Esophagus muscularis mucosa (tissue), 4 donors: Measurements from ENCODE around the gene PIF1. TPM values are rescaled to one million over a fixed set of nuclear protein-coding genes. Genes with fewer than 3 reads are reported as not detected.

Experiments
- DNase-seq: peaks from one replicate; pipeline ENCODE4 v3.0.0-alpha.2; 2017; ENCODE audit errors: extremely low spot score
- H3K27ac ChIP-seq, 4 donors: fragments of 200-600 bp; sonication (generic); replicated peaks in 1 of 4; 1 replicate in 3 of 4; 2 replicates in 1 of 4; pipeline ENCODE4 v1.5.1; 2016 to 2019; ENCODE audit warnings: mild to moderate bottlenecking in 1 of 4
- H3K27me3 ChIP-seq, 4 donors: fragments of 200-600 bp; sonication (generic); one replicate each; pipeline versions ENCODE4 v1.5.1 to v1.6.0; 2016 to 2019
- H3K36me3 ChIP-seq, 4 donors: fragments of 200-600 bp; sonication (generic); one replicate each; pipeline ENCODE4 v1.5.1; 2016 to 2019
- H3K4me1 ChIP-seq, 4 donors: fragments of 200-600 bp; sonication (generic); one replicate each; pipeline ENCODE4 v1.5.1; 2016 to 2019
- H3K4me3 ChIP-seq, 4 donors: fragments of 200-600 bp; sonication (generic); 1 replicate in 2 of 4; 2 replicates in 2 of 4; pipeline ENCODE4 v1.5.1; 2016 to 2019; ENCODE audit warnings: mild to moderate bottlenecking in 4 of 4, moderate library complexity in 1 of 4
- H3K9me3 ChIP-seq, 4 donors: fragments of 200-600 bp; sonication (generic); 1 replicate in 3 of 4; 2 replicates in 1 of 4; pipeline ENCODE4 v1.5.1; 2016 to 2019
- CTCF ChIP-seq, 3 experiments: fragments of 200-600 bp in 2 of 3; fragments of 450-650 bp in 1 of 3; sonication (generic) in 2 of 3; IDR thresholded peaks; one replicate each; pipeline ENCODE4 v1.5.1; 2017 to 2019; ENCODE audit warnings: antibody characterized with exemption in 3 of 3, mild to moderate bottlenecking in 2 of 3, moderate library complexity in 1 of 3
- EP300 ChIP-seq: sonication (generic); formaldehyde crosslinking; IDR thresholded peaks from one replicate; pipeline ENCODE4 v1.6.1; 2017; ENCODE audit warnings: antibody characterized with exemption
- POLR2A ChIP-seq: fragments of 450-650 bp; IDR thresholded peaks from one replicate; pipeline ENCODE4 v1.6.1; 2017; ENCODE audit warnings: antibody characterized with exemption, moderate library complexity, mild to moderate bottlenecking, low read depth
- POLR2AphosphoS5 ChIP-seq, 2 donors: sonication (generic); formaldehyde crosslinking; IDR thresholded peaks; one replicate each; pipeline ENCODE4 v1.6.1; 2017; ENCODE audit warnings: antibody characterized with exemption in 2 of 2
- WGBS: methylation state at CpG from one replicate; pipeline ENCODE4 v1.1.5; 2018; 5-methylcytosine and 5-hydroxymethylcytosine counted together
- intact Hi-C: fragments of 100-400 bp; cut with DNase I; formaldehyde crosslinking; loops from one replicate; pipeline ENCODE4 v1.15.1; 2023
- total RNA-seq, 4 donors: library from RNA; depleted of rRNA; stranded (reverse); fragments of >200 nt; gene quantifications; one replicate each; pipeline versions ENCODE4 v1.1.0 to v1.2.1, GENCODE V29; 2016

Gene PIF1
- total RNA-seq, 4 donors from 2014 or later, result 0.78 to 4.4 (median 2.0) TPM

- H3K9me3 ChIP-seq, result no peaks in the 10 kb centered on the region
- H3K4me3 ChIP-seq, result no peak overlapping the region
- no peaks in the 10 kb centered on the region for H3K36me3 ChIP-seq
- WGBS, result 79% methylated on average over 2 of the region's 2 CpGs
- DNase-seq, result no peak
- H3K4me1 ChIP-seq, result peaks cover 10 to 37% (median 25%) of the 10 kb centered on the region in 4 donors
- TF ChIP-seq POLR2A (no peak), POLR2AphosphoS5 (IDR thresholded peaks at IDR 0.05) (no peak), EP300 (no peak), CTCF (IDR thresholded peaks at IDR 0.05) (no peak)
- no peaks in the 10 kb centered on the region for H3K27me3 ChIP-seq
- intact Hi-C loops, result no loop called here
- H3K27ac ChIP-seq, result no peak overlapping the region
Measured at GRCh38 chr15:64779024-64779423, 46.4 kb downstream of the PIF1 start.

GRCh38 chr15:64776402-64776786 lies 49.1 kb downstream of the PIF1 start:
- intact Hi-C loops, result no loop called here
- no peaks in the 10 kb centered on the region for H3K36me3 ChIP-seq
- DNase-seq, result no peak
- TF ChIP-seq POLR2AphosphoS5 (IDR thresholded peaks at IDR 0.05), result no peak
- TF ChIP-seq CTCF (IDR thresholded peaks at IDR 0.05), result peak in 1 of 3 experiments; percentile 12
- no peak for TF ChIP-seq POLR2A
- no peak for TF ChIP-seq EP300
- peaks cover 20 to 60% (median 47%) of the 10 kb centered on the region in 4 donors for H3K4me1 ChIP-seq
- peak overlapping the region; percentile 91 to 98 (median 97) for H3K27ac ChIP-seq
- H3K4me3 ChIP-seq, result peak overlapping the region; percentile 82 to 97 (median 90)
- no peaks in the 10 kb centered on the region for H3K27me3 ChIP-seq
- WGBS, result 34% methylated on average over 22 of the region's 25 CpGs
- no peaks in the 10 kb centered on the region for H3K9me3 ChIP-seq

- WGBS, result under 1% methylated on average over 34 of the region's 90 CpGs
- intact Hi-C loops, result loop anchor here (2.0 kb wide), 2 partner anchors 27 to 35 kb away; no protein-coding TSS in a partner anchor
- no peaks in the 10 kb centered on the region for H3K36me3 ChIP-seq
Measured at GRCh38 chr15:64775551-64776401, 49.7 kb downstream of the PIF1 start, which contains the start of gene RBPMS2. RBPMS2 (minus strand) TSS chr15:64775589; CDS start chr15:64775319, 270 bp downstream.

More at GRCh38 chr15:64775551-64776401, 49.7 kb downstream of the PIF1 start, which contains the start of gene RBPMS2:
- Histone ChIP-seq H3K4me3 (peak within 1 kb of the TSS; percentile 82 to 97 (median 90)), H3K4me1 (peaks cover 20 to 66% (median 53%) of the 10 kb centered on the region in 4 donors), H3K27ac (peak within 1 kb of the TSS; percentile 91 to 98 (median 97)), H3K9me3 (no peaks in the 10 kb centered on the region), H3K27me3 (no peaks in the 10 kb centered on the region)
- no peak for TF ChIP-seq EP300
- TF ChIP-seq POLR2AphosphoS5 (IDR thresholded peaks at IDR 0.05), result peak in 1 of 2 donors; percentile 62
- TF ChIP-seq CTCF (IDR thresholded peaks at IDR 0.05), result no peak
- TF ChIP-seq POLR2A, result no peak
- DNase-seq, result no peak
